GM18499 (cell line): ENCODE data around the gene TIMELESS.
A peak's percentile ranks its signal among the peaks of the same experiment; 100 is the strongest.
"Not testable (repeated sequence)": the region's sequence is repeated elsewhere in the genome, so short reads cannot be mapped to it uniquely, and the experiment has no call there.

ENCODE experiments used
- ATAC-seq: cut with Tn5 transposase; IDR thresholded peaks from one replicate; pipeline ENCODE4 v1.9.1; 2021; ENCODE audit warnings: moderate number of reproducible peaks; ENCODE audit not compliant: insufficient read depth, unreplicated experiment

The TIMELESS gene

GRCh38 chr12:56448860-56449621 is at the start of gene TIMELESS:
Gene TIMELESS, minus strand, starts transcription at chr12:56449426. Its CDS starts 15,256 bp downstream, at chr12:56434170.
- ATAC-seq: peak; percentile 78

GRCh38 chr12:56498126-56498902 is 49.1 kb upstream of the TIMELESS start:
- not testable (repeated sequence) for ATAC-seq

GRCh38 chr12:56496704-56497103 is 47.5 kb upstream of the TIMELESS start:
- ATAC-seq: not testable (repeated sequence)

GRCh38 chr12:56494481-56494880 is 45.3 kb upstream of the TIMELESS start:
- not testable (repeated sequence) for ATAC-seq

- ATAC-seq: not testable (repeated sequence)
Measured at GRCh38 chr12:56494106-56494415, 44.8 kb upstream of the TIMELESS start.

- not testable (repeated sequence) for ATAC-seq
Measured at GRCh38 chr12:56493409-56494105, 44.3 kb upstream of the TIMELESS start.

- no peak for ATAC-seq
Measured at GRCh38 chr12:56490360-56490759, 41.1 kb upstream of the TIMELESS start.

GRCh38 chr12:56488041-56488955 is 39.1 kb upstream of the TIMELESS start, which contains the start of gene GLS2:
Gene GLS2, minus strand, starts transcription at chr12:56488161. Its CDS starts 43 bp downstream, at chr12:56488118.
- ATAC-seq: no peak

GRCh38 chr12:56487448-56488040 is 38.3 kb upstream of the TIMELESS start:
- no peak for ATAC-seq

GRCh38 chr12:56486694-56487093 is 37.5 kb upstream of the TIMELESS start:
- ATAC-seq: no peak

- no peak for ATAC-seq
Measured at GRCh38 chr12:56484566-56484965, 35.3 kb upstream of the TIMELESS start.

- ATAC-seq: no peak
Measured at GRCh38 chr12:56479625-56480024, 30.4 kb upstream of the TIMELESS start.

GRCh38 chr12:56477521-56478225 is 28.4 kb upstream of the TIMELESS start:
- ATAC-seq: no peak

GRCh38 chr12:56476972-56477432 is 27.8 kb upstream of the TIMELESS start:
- ATAC-seq: no peak

- ATAC-seq: no peak
Measured at GRCh38 chr12:56476143-56476542, 26.9 kb upstream of the TIMELESS start.

GRCh38 chr12:56474389-56474788 is 25.2 kb upstream of the TIMELESS start:
- ATAC-seq: no peak

GRCh38 chr12:56469007-56469930 is 20.0 kb upstream of the TIMELESS start:
- no peak for ATAC-seq
